ENCODE data around the gene FAM81B. TPM values are rescaled to one million over a fixed set of nuclear protein-coding genes. Genes with fewer than 3 reads are reported as not detected.
"Not testable (repeated sequence)": the region's sequence is repeated elsewhere in the genome, so short reads cannot be mapped to it uniquely, and the experiment has no call there.

The FAM81B gene
- total and polyA plus RNA-seq, 3 donors from 2014 or later: 27.1 to 65.2 (median 63.3) TPM

GRCh38 chr5:95385334-95385733 is 5.8 kb upstream of the FAM81B start:
- Histone ChIP-seq H3K4me1 (no peaks in the 10 kb centered on the region), H3K27me3 (no peaks in the 10 kb centered on the region), H3K4me3 (no peak overlapping the region), H3K36me3 (ENCODE audit: low read depth, missing control alignments) (no peaks in the 10 kb centered on the region), H3K27ac (no peak overlapping the region), H3K9me3 (no peaks in the 10 kb centered on the region)
- DNase-seq: no peak
- TF ChIP-seq POLR2A (IDR thresholded peaks at IDR 0.05): no peak
- WGBS, 2 donors: 83 to 95% methylated on average over 1 of the region's 1 CpG
- intact Hi-C loops (cut with DNase I; ENCODE audit: low total_unique reads): no loop called here

- H3K4me1 ChIP-seq; H3K4me3 ChIP-seq; H3K27me3 ChIP-seq; H3K36me3 ChIP-seq (ENCODE audit: low read depth, missing control alignments); H3K9me3 ChIP-seq; DNase-seq; H3K27ac ChIP-seq; intact Hi-C loops (cut with DNase I; ENCODE audit: low total_unique reads): not testable (repeated sequence)
- WGBS, 2 donors: 83 to 94% methylated on average over 3 of the region's 3 CpGs
Measured at GRCh38 chr5:95391965-95392364, 799 bp downstream of the FAM81B start.

GRCh38 chr5:95392593-95393182 is 1.5 kb downstream of the FAM81B start:
- no peaks in the 10 kb centered on the region for H3K27me3 ChIP-seq
- DNase-seq: no peak
- no peak for TF ChIP-seq CTCF (IDR thresholded peaks at IDR 0.05)
- no peak for TF ChIP-seq POLR2A (IDR thresholded peaks at IDR 0.05)
- no peaks in the 10 kb centered on the region for H3K36me3 ChIP-seq (ENCODE audit: low read depth, missing control alignments)
- H3K4me1 ChIP-seq: no peaks in the 10 kb centered on the region
- 12 to 25% methylated on average over 1 of the region's 1 CpG for WGBS, 2 donors
- no peak overlapping the region for H3K4me3 ChIP-seq
- intact Hi-C loops (cut with DNase I; ENCODE audit: low total_unique reads): no loop called here
- no peaks in the 10 kb centered on the region for H3K9me3 ChIP-seq
- H3K27ac ChIP-seq: no peak overlapping the region

GRCh38 chr5:95393279-95393678 is 2.1 kb downstream of the FAM81B start:
- Histone ChIP-seq H3K9me3 (no peaks in the 10 kb centered on the region), H3K36me3 (ENCODE audit: low read depth, missing control alignments) (no peaks in the 10 kb centered on the region), H3K4me1 (no peaks in the 10 kb centered on the region), H3K4me3 (no peak overlapping the region), H3K27me3 (no peaks in the 10 kb centered on the region), H3K27ac (no peak overlapping the region)
- intact Hi-C loops (cut with DNase I; ENCODE audit: low total_unique reads): no loop called here
- TF ChIP-seq POLR2A (IDR thresholded peaks at IDR 0.05) (no peak), CTCF (IDR thresholded peaks at IDR 0.05) (no peak)
- 89 to 93% methylated on average over 1 of the region's 1 CpG for WGBS, 2 donors
- no peak for DNase-seq

- no peaks in the 10 kb centered on the region for H3K4me1 ChIP-seq
- no peaks in the 10 kb centered on the region for H3K27me3 ChIP-seq
- TF ChIP-seq POLR2A (IDR thresholded peaks at IDR 0.05) (no peak), CTCF (IDR thresholded peaks at IDR 0.05) (no peak)
- no peaks in the 10 kb centered on the region for H3K9me3 ChIP-seq
- H3K4me3 ChIP-seq: no peak overlapping the region
- no peaks in the 10 kb centered on the region for H3K36me3 ChIP-seq (ENCODE audit: low read depth, missing control alignments)
- no peak for DNase-seq
- no peak overlapping the region for H3K27ac ChIP-seq
- 63 to 66% methylated on average over 1 of the region's 1 CpG for WGBS, 2 donors
- intact Hi-C loops (cut with DNase I; ENCODE audit: low total_unique reads): no loop called here
Measured at GRCh38 chr5:95398989-95399388, 7.8 kb downstream of the FAM81B start.

- intact Hi-C loops (cut with DNase I; ENCODE audit: low total_unique reads): no loop called here
- WGBS, 2 donors: 53 to 69% methylated on average over 3 of the region's 3 CpGs
- no peaks in the 10 kb centered on the region for H3K9me3 ChIP-seq
- H3K4me1 ChIP-seq: no peaks in the 10 kb centered on the region
- H3K27me3 ChIP-seq: no peaks in the 10 kb centered on the region
- no peak overlapping the region for H3K27ac ChIP-seq
- no peaks in the 10 kb centered on the region for H3K36me3 ChIP-seq (ENCODE audit: low read depth, missing control alignments)
- no peak for TF ChIP-seq POLR2A (IDR thresholded peaks at IDR 0.05)
- TF ChIP-seq CTCF (IDR thresholded peaks at IDR 0.05): no peak
- DNase-seq: no peak
- no peak overlapping the region for H3K4me3 ChIP-seq
Measured at GRCh38 chr5:95401626-95402025, 10.5 kb downstream of the FAM81B start.
